ENCODE results near the gene VGLL1.

VGLL1 gene

GRCh38 chrX:136555694-136556093 is 23.7 kb downstream of the VGLL1 start:
- no peak for DNase-seq (ENCODE audit: low read depth)

- DNase-seq (ENCODE audit: low read depth), result no peak
These were observed 40.0 kb downstream of the VGLL1 start for GRCh38 chrX:136572030-136572429.

- DNase-seq (ENCODE audit: low read depth), result no peak
These were observed 42.5 kb downstream of the VGLL1 start for GRCh38 chrX:136574548-136574947.

GRCh38 chrX:136577552-136577951 is 45.5 kb downstream of the VGLL1 start:
- DNase-seq (ENCODE audit: low read depth), result peak; percentile 12

GRCh38 chrX:136580316-136580715 is 48.3 kb downstream of the VGLL1 start:
- no peak for DNase-seq (ENCODE audit: low read depth)

GRCh38 chrX:136582624-136583023 is 50.6 kb downstream of the VGLL1 start:
- DNase-seq (ENCODE audit: low read depth), result no peak

- no peak for DNase-seq (ENCODE audit: low read depth)
These were observed 52.5 kb downstream of the VGLL1 start for GRCh38 chrX:136584545-136584944.

- no peak for DNase-seq (ENCODE audit: low read depth)
These were observed 53.2 kb downstream of the VGLL1 start for GRCh38 chrX:136585262-136585661.

GRCh38 chrX:136585960-136586359 is 53.9 kb downstream of the VGLL1 start:
- DNase-seq (ENCODE audit: low read depth), result no peak

- DNase-seq (ENCODE audit: low read depth), result no peak
These were observed 54.4 kb downstream of the VGLL1 start for GRCh38 chrX:136586386-136586785.

- DNase-seq (ENCODE audit: low read depth), result no peak
These were observed 55.5 kb downstream of the VGLL1 start for GRCh38 chrX:136587532-136587931.

GRCh38 chrX:136588036-136588435 is 56.0 kb downstream of the VGLL1 start:
- no peak for DNase-seq (ENCODE audit: low read depth)

- no peak for DNase-seq (ENCODE audit: low read depth)
These were observed 58.0 kb downstream of the VGLL1 start for GRCh38 chrX:136589966-136590365.

GRCh38 chrX:136597356-136597755 is 65.3 kb downstream of the VGLL1 start:
- no peak for DNase-seq (ENCODE audit: low read depth)

GRCh38 chrX:136597954-136598353 is 65.9 kb downstream of the VGLL1 start:
- DNase-seq (ENCODE audit: low read depth), result no peak

GRCh38 chrX:136598631-136599030 is 66.6 kb downstream of the VGLL1 start:
- no peak for DNase-seq (ENCODE audit: low read depth)

GRCh38 chrX:136600059-136600458 is 68.0 kb downstream of the VGLL1 start:
- DNase-seq (ENCODE audit: low read depth), result no peak

Measured in stimulated activated CD8-positive, alpha-beta memory T cell treated with anti-CD3 and anti-CD28 coated beads, Interleukin-7, amount 100 ng/mL, for 24 hours (primary cell).